PC-3 (cell line): ENCODE data around the gene CDHR2. TPM values are rescaled to one million over a fixed set of nuclear protein-coding genes. Genes with fewer than 3 reads are reported as not detected.

Experiments used
- ATAC-seq: fragments of 200-7000 bp; cut with Tn5 transposase; 2 replicates; pipeline ENCODE4 v1.9.1; 2020; ENCODE audit warnings: mild to moderate bottlenecking, moderate library complexity
- BruUV-seq: library from RNA; stranded (reverse); fragments of 400-500 nt; replicated peaks from 2 replicates; lab custom pipeline; 2021; lab: Mats Ljungman, UMichigan
- CTCF ChIA-PET: fragments of 300-600 bp; sonication (Branson Sonifier 250); formaldehyde crosslinking; loops from one replicate; lab custom pipeline; 2022; ENCODE audit warnings: antibody characterized with exemption; lab: Charles Lee
- POLR2A ChIA-PET: fragments of 300-600 bp; sonication (Branson Sonifier 250); formaldehyde crosslinking; loops from one replicate; lab custom pipeline; 2022; ENCODE audit warnings: antibody characterized with exemption; ENCODE audit not compliant: unreplicated experiment; lab: Charles Lee
- DNase-seq: peaks from one replicate; pipeline ENCODE4 v3.0.0-alpha.2; 2015
- H2AFZ ChIP-seq: fragments of 300-600 bp; sonication (generic); 2 replicates; pipeline ENCODE4 v1.6.0; 2016; ENCODE audit warnings: antibody characterized with exemption, low read length
- H3F3A ChIP-seq: fragments of 300-600 bp; sonication (generic); one replicate; pipeline ENCODE4 v1.6.0; 2017; ENCODE audit warnings: antibody characterized with exemption, low read length, control low read depth, mild to moderate bottlenecking; ENCODE audit not compliant: unreplicated experiment
- H3K27ac ChIP-seq: fragments of 300-600 bp; sonication (generic); 2 replicates; pipeline ENCODE4 v1.5.1; 2016; ENCODE audit warnings: mild to moderate bottlenecking, low read length
- H3K27me3 ChIP-seq: fragments of 300-600 bp; sonication (generic); 2 replicates; pipeline ENCODE4 v1.6.1; 2016; ENCODE audit warnings: low read length, mixed read lengths
- H3K36me3 ChIP-seq: fragments of 300-600 bp; sonication (generic); 2 replicates; pipeline ENCODE4 v1.6.1; 2016; ENCODE audit warnings: low read depth, mixed run types, low read length, mixed read lengths
- H3K4me1 ChIP-seq: fragments of 300-600 bp; sonication (generic); 2 replicates; pipeline ENCODE4 v1.5.1; 2016; ENCODE audit warnings: low read length; ENCODE audit not compliant: insufficient read depth
- H3K4me2 ChIP-seq: fragments of 300-600 bp; sonication (generic); 2 replicates; pipeline ENCODE4 v1.6.0; 2016; ENCODE audit warnings: low read length
- H3K4me3 ChIP-seq: fragments of 300-600 bp; sonication (generic); 2 replicates; pipeline ENCODE4 v1.5.1; 2016; ENCODE audit warnings: mild to moderate bottlenecking, low read length, mixed read lengths
- H3K79me2 ChIP-seq: fragments of 300-600 bp; sonication (generic); 2 replicates; pipeline ENCODE4 v1.6.1; 2017; ENCODE audit warnings: low read length, mixed read lengths
- H3K9ac ChIP-seq: fragments of 300-600 bp; sonication (generic); 2 replicates; pipeline ENCODE4 v1.6.0; 2016; ENCODE audit warnings: mild to moderate bottlenecking, low read length
- H3K9me2 ChIP-seq: fragments of 300-600 bp; sonication (generic); replicated peaks from 2 replicates; pipeline ENCODE4 v1.6.1; 2016; ENCODE audit warnings: mixed run types, low read length, mixed read lengths
- H3K9me3 ChIP-seq: fragments of 300-600 bp; sonication (generic); 2 replicates; pipeline ENCODE4 v1.6.1; 2016; ENCODE audit warnings: low read length, mixed read lengths
- H4K20me1 ChIP-seq: fragments of 300-600 bp; sonication (generic); 2 replicates; pipeline ENCODE4 v1.6.1; 2016; ENCODE audit warnings: low read length, mixed read lengths
- EZH2 ChIP-seq: fragments of 300-600 bp; sonication (generic); IDR thresholded peaks from one replicate; pipeline ENCODE4 v1.6.1; 2017; ENCODE audit warnings: antibody characterized with exemption, mild to moderate bottlenecking, low read length; ENCODE audit not compliant: unreplicated experiment
- EZH2phosphoT487 ChIP-seq: fragments of 300-600 bp; sonication (generic); IDR thresholded peaks from 2 replicates; pipeline ENCODE4 v1.6.1; 2018; ENCODE audit warnings: mild to moderate bottlenecking, antibody characterized with exemption, low read length, borderline replicate concordance
- intact Hi-C: fragments of 100-400 bp; cut with micrococcal nuclease; formaldehyde crosslinking; loops from 2 replicates; pipeline ENCODE4 v1.9.0; 2023
- total RNA-seq: library from RNA; depleted of rRNA; stranded (reverse); fragments of >200 nt; gene quantifications from 2 replicates; pipeline ENCODE4 v1.2.3, GENCODE V29; 2014
- TF ChIP-seq, protein P1 (sequence below): fragments of 300-600 bp; sonication (generic); conservative IDR thresholded peaks from 2 replicates; pipeline ENCODE4 v1.5.1; 2017; ENCODE audit warnings: antibody characterized with exemption, low read depth, mild to moderate bottlenecking, low read length

The CDHR2 gene
- total RNA-seq, 1 experiment from 2014 or later: 0.07 TPM

DNA sequence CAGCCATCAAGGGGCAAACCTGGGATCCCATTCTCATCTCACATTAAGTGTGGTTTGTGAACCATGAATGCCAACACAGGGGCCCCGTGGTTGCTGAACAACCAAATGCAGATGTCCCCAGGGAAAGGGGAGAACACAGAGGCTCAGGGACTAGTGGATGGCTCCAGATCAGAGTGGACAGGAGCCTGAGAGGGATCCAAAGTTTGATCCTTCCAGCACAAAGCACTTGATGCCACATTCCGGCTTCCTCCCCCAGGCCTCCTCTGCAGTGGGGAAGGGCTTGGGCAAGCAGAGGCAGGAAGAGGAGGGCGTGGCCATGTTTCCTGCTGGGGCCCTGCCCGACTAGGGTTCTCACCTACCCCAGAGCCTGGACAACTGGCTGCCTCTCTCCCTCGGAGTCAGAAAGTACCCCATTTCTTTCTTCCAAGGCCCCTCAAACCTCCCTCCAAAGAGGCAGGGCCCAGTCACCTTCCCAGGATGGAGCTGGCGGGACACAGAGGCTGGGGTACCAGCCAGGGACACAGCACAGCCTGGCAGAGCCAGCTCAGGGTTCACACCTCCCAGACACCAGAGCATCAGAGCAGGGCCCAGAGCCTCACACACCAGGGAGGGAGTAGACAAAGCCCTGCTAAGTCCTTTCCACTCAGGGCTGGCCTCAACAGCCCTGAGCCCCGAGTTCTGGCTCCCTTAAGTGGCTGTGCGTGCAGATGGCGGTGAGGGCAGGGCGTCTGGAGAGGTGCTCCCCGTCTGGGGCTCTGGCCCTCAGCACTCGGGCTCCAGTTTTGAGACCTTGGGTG is 7.6 kb upstream of the CDHR2 start:
- BruUV-seq: no TSS peak
- Histone ChIP-seq H3K36me3 (no peaks in the 10 kb centered on the region), H4K20me1 (no peaks in the 10 kb centered on the region), H3K27me3 (no peaks in the 10 kb centered on the region), H3K9me3 (no peaks in the 10 kb centered on the region), H3F3A (no peaks in the 10 kb centered on the region), H2AFZ (no peak overlapping the region), H3K27ac (no peak overlapping the region), H3K79me2 (peaks cover 27% of the 10 kb centered on the region), H3K4me3 (no peak overlapping the region), H3K9ac (no peak overlapping the region), H3K4me1 (peaks cover 51% of the 10 kb centered on the region), H3K4me2 (peak overlapping the region; percentile 94), H3K9me2 (no peaks in the 10 kb centered on the region)
- POLR2A ChIA-PET: no interaction called here
- DNase-seq (peak; percentile 31), ATAC-seq (no peak)
- intact Hi-C loops: no loop called here
- CTCF ChIA-PET: no interaction called here
- TF ChIP-seq EZH2: no peak
- TF ChIP-seq, protein P1, sequence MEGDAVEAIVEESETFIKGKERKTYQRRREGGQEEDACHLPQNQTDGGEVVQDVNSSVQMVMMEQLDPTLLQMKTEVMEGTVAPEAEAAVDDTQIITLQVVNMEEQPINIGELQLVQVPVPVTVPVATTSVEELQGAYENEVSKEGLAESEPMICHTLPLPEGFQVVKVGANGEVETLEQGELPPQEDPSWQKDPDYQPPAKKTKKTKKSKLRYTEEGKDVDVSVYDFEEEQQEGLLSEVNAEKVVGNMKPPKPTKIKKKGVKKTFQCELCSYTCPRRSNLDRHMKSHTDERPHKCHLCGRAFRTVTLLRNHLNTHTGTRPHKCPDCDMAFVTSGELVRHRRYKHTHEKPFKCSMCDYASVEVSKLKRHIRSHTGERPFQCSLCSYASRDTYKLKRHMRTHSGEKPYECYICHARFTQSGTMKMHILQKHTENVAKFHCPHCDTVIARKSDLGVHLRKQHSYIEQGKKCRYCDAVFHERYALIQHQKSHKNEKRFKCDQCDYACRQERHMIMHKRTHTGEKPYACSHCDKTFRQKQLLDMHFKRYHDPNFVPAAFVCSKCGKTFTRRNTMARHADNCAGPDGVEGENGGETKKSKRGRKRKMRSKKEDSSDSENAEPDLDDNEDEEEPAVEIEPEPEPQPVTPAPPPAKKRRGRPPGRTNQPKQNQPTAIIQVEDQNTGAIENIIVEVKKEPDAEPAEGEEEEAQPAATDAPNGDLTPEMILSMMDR: no peak
- TF ChIP-seq EZH2phosphoT487: no peak

GRCh38 chr5:176542135-176542595 is 7.0 kb upstream of the CDHR2 start:
- ChIA-PET POLR2A (no interaction called here), CTCF (interaction anchor here (0.6 kb wide), 1 partner anchor 44 kb away, joined by 3 read pairs; no protein-coding TSS in a partner anchor)
- H3K27me3 ChIP-seq: no peaks in the 10 kb centered on the region
- no peak overlapping the region for H3K27ac ChIP-seq
- peak overlapping the region; percentile 94 for H3K4me2 ChIP-seq
- H2AFZ ChIP-seq: peak overlapping the region; percentile 64; the same call in 1 of the 2 replicates
- BruUV-seq: TSS peak; percentile 27
- H3K36me3 ChIP-seq: no peaks in the 10 kb centered on the region
- no peaks in the 10 kb centered on the region for H3F3A ChIP-seq
- ATAC-seq (no peak), DNase-seq (no peak)
- intact Hi-C loops: no loop called here
- no peak for TF ChIP-seq EZH2
- no peak for TF ChIP-seq EZH2phosphoT487
- TF ChIP-seq, protein P1: no peak
- no peaks in the 10 kb centered on the region for H3K9me2 ChIP-seq
- peaks cover 51% of the 10 kb centered on the region for H3K4me1 ChIP-seq
- H3K9ac ChIP-seq: peak overlapping the region; percentile 83
- no peaks in the 10 kb centered on the region for H3K9me3 ChIP-seq
- peaks cover 25% of the 10 kb centered on the region for H3K79me2 ChIP-seq
- H4K20me1 ChIP-seq: no peaks in the 10 kb centered on the region
- peak overlapping the region; percentile 74 for H3K4me3 ChIP-seq
